ENCODE results near the gene MTERF1.
"Not testable (repeated sequence)": the region's sequence is repeated elsewhere in the genome, so short reads cannot be mapped to it uniquely, and the experiment has no call there.

DNA sequence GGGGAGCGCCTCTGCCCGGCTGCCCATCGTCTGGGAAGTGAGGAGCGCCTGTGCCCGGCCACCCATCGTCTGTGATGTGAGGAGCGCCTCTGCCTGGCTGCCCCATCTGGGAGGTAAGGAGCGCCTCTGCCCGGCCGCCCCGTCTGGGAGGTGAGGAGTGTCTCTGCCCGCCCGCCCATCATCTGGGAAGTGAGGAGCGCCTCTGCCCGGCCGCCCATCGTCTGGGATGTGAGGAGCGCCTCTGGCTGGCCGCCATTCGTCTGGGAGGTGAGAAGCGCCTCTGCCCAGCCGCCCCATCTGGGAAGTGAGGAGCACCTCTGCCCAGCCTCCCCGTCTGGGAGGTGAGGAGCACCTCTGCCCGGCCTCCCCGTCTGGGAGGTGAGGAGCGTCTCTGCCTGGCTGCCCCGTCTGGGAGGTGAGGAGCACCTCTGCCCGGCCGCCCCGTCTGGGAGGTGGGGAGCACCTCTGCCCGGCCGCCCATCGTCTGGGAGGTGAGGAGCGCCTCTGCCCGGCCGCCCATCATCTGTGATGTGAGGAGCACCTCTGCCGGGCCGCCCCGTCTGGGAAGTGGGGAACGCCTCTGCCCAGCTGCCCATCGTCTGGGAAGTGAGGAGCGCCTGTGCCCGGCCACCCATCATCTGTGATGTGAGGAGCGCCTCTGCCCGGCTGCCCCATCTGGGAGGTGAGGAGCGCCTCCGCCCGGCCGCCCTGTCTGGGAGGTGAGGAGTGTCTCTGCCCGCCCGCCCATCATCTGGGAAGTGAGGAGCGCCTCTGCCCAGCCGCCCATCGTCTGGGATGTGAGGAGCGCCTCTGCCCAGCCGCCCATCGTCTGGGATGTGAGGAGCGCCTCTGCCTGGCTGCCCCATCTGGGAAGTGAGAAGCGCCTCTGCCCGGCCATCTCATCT, 8.0 kb upstream of the MTERF1 start:
- TF ChIP-seq, protein P1, sequence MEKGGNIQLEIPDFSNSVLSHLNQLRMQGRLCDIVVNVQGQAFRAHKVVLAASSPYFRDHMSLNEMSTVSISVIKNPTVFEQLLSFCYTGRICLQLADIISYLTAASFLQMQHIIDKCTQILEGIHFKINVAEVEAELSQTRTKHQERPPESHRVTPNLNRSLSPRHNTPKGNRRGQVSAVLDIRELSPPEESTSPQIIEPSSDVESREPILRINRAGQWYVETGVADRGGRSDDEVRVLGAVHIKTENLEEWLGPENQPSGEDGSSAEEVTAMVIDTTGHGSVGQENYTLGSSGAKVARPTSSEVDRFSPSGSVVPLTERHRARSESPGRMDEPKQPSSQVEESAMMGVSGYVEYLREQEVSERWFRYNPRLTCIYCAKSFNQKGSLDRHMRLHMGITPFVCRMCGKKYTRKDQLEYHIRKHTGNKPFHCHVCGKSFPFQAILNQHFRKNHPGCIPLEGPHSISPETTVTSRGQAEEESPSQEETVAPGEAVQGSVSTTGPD (CRISPR knock-in tag; IDR thresholded peaks at IDR 0.05), result not testable (repeated sequence)
- TF ChIP-seq, protein P2, sequence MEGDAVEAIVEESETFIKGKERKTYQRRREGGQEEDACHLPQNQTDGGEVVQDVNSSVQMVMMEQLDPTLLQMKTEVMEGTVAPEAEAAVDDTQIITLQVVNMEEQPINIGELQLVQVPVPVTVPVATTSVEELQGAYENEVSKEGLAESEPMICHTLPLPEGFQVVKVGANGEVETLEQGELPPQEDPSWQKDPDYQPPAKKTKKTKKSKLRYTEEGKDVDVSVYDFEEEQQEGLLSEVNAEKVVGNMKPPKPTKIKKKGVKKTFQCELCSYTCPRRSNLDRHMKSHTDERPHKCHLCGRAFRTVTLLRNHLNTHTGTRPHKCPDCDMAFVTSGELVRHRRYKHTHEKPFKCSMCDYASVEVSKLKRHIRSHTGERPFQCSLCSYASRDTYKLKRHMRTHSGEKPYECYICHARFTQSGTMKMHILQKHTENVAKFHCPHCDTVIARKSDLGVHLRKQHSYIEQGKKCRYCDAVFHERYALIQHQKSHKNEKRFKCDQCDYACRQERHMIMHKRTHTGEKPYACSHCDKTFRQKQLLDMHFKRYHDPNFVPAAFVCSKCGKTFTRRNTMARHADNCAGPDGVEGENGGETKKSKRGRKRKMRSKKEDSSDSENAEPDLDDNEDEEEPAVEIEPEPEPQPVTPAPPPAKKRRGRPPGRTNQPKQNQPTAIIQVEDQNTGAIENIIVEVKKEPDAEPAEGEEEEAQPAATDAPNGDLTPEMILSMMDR (CRISPR knock-in tag; IDR thresholded peaks at IDR 0.05), result not testable (repeated sequence)
- TF ChIP-seq AGO1 (IDR thresholded peaks at IDR 0.05; ENCODE audit: low read depth, low read length, poor library complexity, severe bottlenecking); EP300 (IDR thresholded peaks at IDR 0.05; ENCODE audit: low read depth in 2 of 2, low read length in 2 of 2); EP300 (CRISPR knock-in tag; IDR thresholded peaks at IDR 0.05; ENCODE audit: borderline replicate concordance); ZNF350 (CRISPR knock-in tag; IDR thresholded peaks at IDR 0.05; ENCODE audit: borderline replicate concordance, low read depth); RFX1 (IDR thresholded peaks at IDR 0.05); SP4 (CRISPR knock-in tag; IDR thresholded peaks at IDR 0.05); ZNF331 (CRISPR knock-in tag; IDR thresholded peaks at IDR 0.05); TCF7L2 (IDR thresholded peaks at IDR 0.05; ENCODE audit: low read depth, low read length); U2AF1 (optimal IDR thresholded peaks at IDR 0.05; ENCODE audit: low read depth, low read length); ZNF776 (CRISPR knock-in tag; IDR thresholded peaks at IDR 0.05): not testable (repeated sequence)
- TF ChIP-seq, protein P3, sequence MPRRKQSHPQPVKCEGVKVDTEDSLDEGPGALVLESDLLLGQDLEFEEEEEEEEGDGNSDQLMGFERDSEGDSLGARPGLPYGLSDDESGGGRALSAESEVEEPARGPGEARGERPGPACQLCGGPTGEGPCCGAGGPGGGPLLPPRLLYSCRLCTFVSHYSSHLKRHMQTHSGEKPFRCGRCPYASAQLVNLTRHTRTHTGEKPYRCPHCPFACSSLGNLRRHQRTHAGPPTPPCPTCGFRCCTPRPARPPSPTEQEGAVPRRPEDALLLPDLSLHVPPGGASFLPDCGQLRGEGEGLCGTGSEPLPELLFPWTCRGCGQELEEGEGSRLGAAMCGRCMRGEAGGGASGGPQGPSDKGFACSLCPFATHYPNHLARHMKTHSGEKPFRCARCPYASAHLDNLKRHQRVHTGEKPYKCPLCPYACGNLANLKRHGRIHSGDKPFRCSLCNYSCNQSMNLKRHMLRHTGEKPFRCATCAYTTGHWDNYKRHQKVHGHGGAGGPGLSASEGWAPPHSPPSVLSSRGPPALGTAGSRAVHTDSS (CRISPR knock-in tag; conservative IDR thresholded peaks at IDR 0.05), result not testable (repeated sequence)
